ENCODE results near the gene ULK4.

The ULK4 gene

DNA sequence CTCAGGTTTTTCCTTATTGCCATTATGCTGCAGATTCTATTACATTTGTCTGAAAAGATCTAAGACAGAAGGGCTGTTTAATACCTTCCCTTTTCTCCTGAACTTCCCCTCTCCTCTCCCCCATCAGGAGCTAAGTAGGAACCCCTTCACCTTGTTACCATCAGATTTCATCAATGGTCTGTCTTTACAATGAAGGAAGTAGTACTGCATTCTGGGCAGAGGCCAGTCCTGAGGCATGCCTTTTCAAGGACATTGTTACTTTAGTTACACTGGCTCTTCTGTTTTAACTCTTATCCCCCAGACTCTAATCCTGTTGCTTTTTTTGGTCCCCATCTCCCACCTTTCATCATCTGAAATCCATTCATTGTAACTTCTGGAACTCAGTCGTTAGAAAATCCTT lies 754.5 kb downstream of the ULK4 start:
- no peak for DNase-seq

DNA sequence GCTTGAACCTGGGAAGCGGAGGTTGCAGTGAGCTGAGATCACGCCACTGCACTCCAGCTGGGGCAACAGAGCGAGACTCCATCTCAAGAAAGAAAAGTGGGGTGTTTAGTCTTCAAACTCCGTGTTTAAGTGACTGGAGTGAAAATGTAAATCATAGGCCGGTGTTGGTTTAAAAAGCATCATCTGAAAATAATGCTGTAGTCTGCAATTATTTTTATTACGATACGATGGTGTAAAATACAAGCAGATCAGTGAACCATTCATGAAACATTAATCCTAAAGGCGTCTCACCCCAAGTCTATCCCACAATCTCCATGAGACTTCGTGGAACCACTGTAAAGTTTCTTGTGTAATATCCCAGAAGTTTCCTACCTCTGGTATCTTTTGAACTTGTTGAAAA lies 756.3 kb downstream of the ULK4 start:
- DNase-seq: no peak

DNA sequence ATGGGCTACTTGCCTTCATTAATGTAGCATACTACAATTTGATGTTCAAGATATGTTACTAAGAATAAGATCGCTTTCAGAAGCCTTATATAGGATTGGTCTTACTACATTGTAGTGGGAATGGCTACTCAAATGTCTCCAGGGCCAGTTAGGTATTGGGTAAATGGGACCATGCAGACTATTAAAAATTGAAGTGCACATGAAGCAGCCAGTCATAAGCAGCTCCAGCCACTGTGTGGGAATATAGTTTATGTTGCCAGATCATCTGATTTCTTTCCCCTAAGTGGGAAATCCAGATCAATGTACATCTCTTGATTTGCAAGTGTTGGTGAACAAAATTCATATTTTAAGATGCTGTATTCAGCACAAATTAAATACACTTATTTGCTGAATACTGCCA lies 757.5 kb downstream of the ULK4 start:
- DNase-seq: no peak

DNA sequence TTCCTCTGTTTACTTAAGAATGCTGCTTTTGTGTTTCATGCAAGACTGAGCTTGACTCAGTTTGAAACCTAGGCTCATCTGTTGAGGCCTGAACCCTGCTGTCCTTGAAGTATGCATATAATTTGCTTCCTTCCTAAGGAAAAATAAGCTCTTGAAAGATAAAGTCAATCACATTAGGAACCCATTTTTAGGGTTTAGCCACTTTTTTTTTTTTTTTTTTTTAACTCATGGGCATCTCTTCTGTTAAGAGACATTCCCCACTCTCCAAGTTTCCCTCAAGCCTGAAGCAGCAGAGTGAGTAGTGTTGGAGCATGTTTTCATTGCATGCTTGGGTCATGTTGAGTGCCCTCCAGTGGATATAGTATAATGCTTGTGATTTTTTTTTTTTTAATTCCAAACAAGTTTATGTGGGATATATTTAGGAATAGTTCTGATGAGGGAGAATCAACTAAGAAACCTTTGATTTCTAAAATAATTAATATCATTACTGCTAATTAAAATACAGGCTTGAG lies 759.0 kb downstream of the ULK4 start:
- no peak for DNase-seq

DNA sequence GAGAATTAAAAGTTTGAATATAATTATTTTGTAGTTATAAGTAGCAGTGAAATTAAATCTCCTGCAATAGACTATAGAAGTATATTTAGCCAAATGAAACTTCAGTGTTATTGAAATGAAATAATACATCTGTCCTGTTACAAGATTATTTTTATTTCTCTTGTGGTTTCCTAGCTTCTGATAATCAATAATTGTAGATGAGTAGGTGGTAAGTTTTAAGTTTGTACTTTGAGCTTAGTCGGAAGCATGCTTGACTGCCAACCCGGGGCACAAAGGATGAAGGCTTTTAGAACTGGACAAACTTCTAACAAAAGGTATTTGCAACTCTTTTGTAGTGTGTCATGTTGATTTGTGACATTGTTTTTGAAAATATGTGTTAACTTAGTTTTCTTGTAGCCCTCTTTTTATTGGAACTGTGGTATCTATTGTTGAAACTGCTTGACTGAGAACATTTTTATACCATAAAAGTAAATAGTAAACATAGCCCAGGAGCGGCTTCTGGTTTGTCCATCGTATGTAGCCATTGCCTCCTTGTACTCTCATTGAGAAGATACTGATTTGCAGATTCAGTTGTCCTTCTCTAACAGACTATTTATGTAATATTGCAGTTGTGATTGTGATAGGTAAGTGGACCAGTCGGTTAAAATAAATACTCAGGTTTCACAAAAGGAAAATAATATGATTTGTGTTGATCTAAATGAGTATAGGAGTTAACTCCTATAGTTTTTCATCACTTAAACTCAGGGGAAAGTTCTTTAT lies 759.6 kb downstream of the ULK4 start:
- DNase-seq: no peak

DNA sequence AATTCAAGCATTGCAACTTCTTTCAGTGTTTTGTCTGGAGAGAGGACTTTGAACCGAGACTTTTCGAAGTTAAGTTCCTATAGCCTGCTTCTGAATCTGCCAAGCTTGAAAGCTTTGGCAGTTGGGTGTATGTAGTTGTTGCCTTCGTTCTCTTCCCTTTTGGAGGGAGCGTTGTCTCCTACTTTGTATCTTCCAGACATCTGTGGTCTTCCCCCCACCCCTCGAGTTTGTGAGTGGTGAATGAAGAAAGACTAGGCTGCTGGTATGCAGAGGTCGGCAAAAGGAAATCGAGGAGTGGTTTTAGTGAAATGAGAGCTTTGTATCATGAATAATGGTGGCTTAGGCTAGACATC lies 761.3 kb downstream of the ULK4 start:
- DNase-seq: no peak

DNA sequence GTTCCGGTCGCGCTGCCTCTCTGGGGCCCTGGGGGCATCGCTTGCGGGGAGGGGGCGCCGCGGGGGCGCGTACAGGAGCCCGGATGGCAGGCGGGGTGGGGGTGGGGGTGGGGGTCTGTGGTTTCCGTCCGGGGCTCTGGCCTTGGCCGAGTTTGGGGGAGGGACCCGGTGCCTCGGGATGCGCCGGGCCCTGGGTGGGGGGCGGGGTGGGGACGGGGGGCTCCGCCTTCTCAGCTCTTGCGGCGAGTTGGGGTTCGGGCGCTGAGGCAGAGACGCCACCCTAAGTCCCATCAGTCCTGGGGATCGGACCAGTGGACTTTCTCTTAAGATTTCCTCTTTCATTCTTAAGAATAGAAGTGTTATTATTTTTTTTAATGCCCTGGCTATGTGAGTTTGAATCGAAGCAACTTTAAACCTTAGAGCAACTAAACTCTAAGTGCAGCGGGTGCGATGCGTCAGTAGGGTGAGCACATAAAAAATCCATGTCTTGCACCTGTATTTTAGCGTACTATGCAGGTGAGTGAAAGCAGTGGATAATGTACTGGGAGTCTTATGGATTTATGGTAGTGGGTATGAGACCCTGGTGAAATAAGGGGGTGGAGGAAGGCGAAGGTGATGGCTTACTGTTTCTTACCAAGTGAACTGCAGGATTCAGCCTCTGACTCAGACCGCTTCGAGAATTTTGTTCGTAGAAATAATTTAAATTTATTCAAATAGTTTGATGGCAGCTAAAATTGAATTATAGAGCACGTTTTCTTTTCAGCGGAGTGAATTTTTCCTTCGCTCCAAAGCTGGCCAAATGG lies 761.8 kb downstream of the ULK4 start:
- DNase-seq: no peak

DNA sequence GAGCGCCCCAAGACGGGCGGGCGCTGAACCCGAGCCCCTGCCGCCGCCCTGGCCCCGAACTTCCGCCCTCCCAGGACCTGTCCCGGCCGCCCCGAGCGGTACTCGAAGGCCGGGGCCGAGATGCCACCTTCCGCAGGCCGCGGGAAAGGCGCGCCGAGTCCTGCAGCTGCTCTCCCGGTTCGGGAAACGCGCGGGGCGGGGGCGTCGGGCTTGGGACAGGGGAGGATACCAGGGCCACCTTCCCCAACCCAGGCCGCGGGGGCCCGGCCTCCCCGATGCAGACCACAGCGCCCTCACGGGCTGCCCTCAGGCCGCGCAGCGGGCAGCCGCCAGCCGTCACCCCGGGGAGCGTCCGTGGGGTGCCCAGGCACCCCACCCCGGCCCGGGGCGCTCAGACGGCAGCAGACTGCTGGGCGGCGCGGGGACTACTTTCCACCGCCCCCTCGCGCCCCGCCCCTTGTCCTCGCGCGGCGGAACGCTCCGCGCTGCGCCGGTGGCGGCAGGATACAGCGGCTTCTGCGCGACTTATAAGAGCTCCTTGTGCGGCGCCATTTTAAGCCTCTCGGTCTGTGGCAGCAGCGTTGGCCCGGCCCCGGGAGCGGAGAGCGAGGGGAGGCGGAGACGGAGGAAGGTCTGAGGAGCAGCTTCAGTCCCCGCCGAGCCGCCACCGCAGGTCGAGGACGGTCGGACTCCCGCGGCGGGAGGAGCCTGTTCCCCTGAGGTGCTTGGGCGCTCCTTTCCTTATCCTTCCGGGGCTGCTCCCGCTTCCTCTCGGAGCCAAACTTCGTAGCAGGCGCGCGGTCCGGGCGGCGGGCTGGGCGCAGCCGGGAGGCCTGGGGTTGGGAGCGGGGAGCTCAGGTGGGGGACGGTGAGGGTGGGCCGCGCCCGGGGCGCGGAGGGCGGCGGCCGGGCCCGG lies 762.7 kb downstream of the ULK4 start, which contains the start of gene CTNNB1:
Gene CTNNB1, plus strand, starts transcription at position 556 of the 916 bp plus-strand sequence. CDS start 24,564 bp downstream, outside the sequence.
- peak; percentile 34 for DNase-seq

DNA sequence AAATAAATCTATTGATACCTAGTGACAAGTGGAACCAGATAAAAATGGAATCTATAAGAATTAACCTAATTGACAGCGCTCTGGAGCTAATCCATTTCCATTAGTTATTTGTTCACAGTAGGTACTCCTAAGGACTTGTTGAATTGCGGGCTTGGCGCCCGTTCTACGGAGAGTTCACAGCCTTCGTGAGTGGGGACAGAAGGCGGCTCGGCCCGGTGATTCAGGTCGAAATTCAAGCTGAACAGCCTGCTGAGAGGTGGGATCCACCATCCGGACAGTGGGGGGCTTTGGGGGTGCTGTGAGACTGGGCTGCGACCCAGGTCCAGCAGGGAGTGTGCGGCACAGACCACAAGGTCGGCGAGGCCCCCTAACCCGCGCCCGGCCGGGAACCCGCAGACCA lies 763.4 kb downstream of the ULK4 start:
- no peak for DNase-seq

DNA sequence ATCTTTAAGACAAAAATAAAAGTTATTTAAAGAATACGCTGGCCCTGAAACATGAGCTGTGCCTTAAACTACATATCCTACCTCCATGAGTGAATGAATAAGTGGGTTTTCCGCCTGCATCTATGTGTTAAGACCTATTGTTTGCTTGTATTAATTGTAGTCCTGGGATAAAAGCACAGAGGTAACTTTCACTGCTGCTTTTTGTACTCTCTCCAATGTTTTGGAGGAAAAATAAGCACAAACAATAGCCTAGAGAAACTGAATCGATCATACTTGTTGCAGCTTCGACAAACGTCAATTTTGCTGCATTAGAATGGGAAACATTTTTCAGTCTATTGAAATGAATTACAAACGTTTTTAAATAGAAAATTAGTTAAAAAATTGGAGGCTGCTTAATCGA lies 763.9 kb downstream of the ULK4 start:
- DNase-seq: no peak
